Keratinocyte (primary cell): ENCODE data around the gene LAMA2. TPM values are rescaled to one million over a fixed set of nuclear protein-coding genes. Genes with fewer than 3 reads are reported as not detected.

Experiments used
- DNase-seq: peaks from one replicate; pipeline ENCODE4 v3.0.0-alpha.2; 2011; ENCODE audit warnings: low read depth, missing footprints, low spot score
- FAIRE-seq: peaks from 2 replicates; lab custom pipeline; 2011; peaks lifted over from hg19 to GRCh38; lab: Jason Lieb, UNC
- H2AFZ ChIP-seq: 2 replicates; pipeline ENCODE4 v1.6.0; 2012; ENCODE audit warnings: low read length, control low read depth, inconsistent platforms; ENCODE audit not compliant: control insufficient read depth
- H3K27ac ChIP-seq: 2 replicates; pipeline ENCODE4 v1.5.1; 2011; ENCODE audit warnings: low read length; ENCODE audit not compliant: control insufficient read depth, insufficient read depth
- H3K27me3 ChIP-seq: 3 replicates; pipeline ENCODE4 v1.6.0; 2011; ENCODE audit warnings: low read length; ENCODE audit not compliant: control insufficient read depth, insufficient read depth; ENCODE audit errors: extremely low read depth
- H3K36me3 ChIP-seq, 2 experiments: 2 replicates in 1 of 2; 3 replicates in 1 of 2; pipeline ENCODE4 v1.5.1; 2011; ENCODE audit warnings: low read length in 2 of 2, mild to moderate bottlenecking in 1 of 2; ENCODE audit not compliant: control insufficient read depth in 2 of 2, insufficient read depth in 2 of 2; ENCODE audit errors: extremely low read depth in 1 of 2
- H3K4me1 ChIP-seq: 3 replicates; pipeline ENCODE4 v1.5.1; 2011; ENCODE audit warnings: low read length; ENCODE audit not compliant: control insufficient read depth, insufficient read depth; ENCODE audit errors: extremely low read depth
- H3K4me2 ChIP-seq: 3 replicates; pipeline ENCODE4 v1.6.0; 2011; ENCODE audit warnings: low read depth, low read length; ENCODE audit not compliant: control insufficient read depth, insufficient read depth; ENCODE audit errors: extremely low read depth
- H3K4me3 ChIP-seq, 3 experiments: fragments of 200-600 bp in 1 of 3; sonication (generic) in 1 of 3; 2 replicates in 2 of 3; 3 replicates in 1 of 3; pipeline ENCODE4 v1.5.1; 2011 to 2016; ENCODE audit warnings: low read length in 3 of 3, mild to moderate bottlenecking in 3 of 3, control low read depth in 2 of 3, inconsistent platforms in 1 of 3, low read depth in 1 of 3, mixed read lengths in 1 of 3, mixed run types in 1 of 3, moderate library complexity in 1 of 3; ENCODE audit not compliant: control insufficient read depth in 2 of 3, insufficient read depth in 2 of 3; ENCODE audit errors: extremely low read depth in 1 of 3
- H3K79me2 ChIP-seq: 2 replicates; pipeline ENCODE4 v1.6.0; 2012; ENCODE audit warnings: low read length; ENCODE audit not compliant: control insufficient read depth, insufficient read depth
- H3K9ac ChIP-seq: 3 replicates; pipeline ENCODE4 v1.6.0; 2011; ENCODE audit warnings: low read length; ENCODE audit not compliant: control insufficient read depth, insufficient read depth; ENCODE audit errors: extremely low read depth
- H3K9me1 ChIP-seq: 3 replicates; pipeline ENCODE4 v1.6.0; 2011; ENCODE audit warnings: low read length; ENCODE audit not compliant: control insufficient read depth, insufficient read depth; ENCODE audit errors: extremely low read depth
- H3K9me3 ChIP-seq: 2 replicates; pipeline ENCODE4 v1.5.1; 2012; ENCODE audit warnings: low read depth, low read length; ENCODE audit not compliant: control insufficient read depth
- H4K20me1 ChIP-seq: 3 replicates; pipeline ENCODE4 v1.6.0; 2011; ENCODE audit warnings: low read length; ENCODE audit not compliant: control insufficient read depth, insufficient read depth; ENCODE audit errors: extremely low read depth
- EZH2 ChIP-seq: IDR thresholded peaks from one replicate; pipeline ENCODE4 v1.6.1; 2012; ENCODE audit warnings: inconsistent platforms, mild to moderate bottlenecking, low read length, moderate library complexity
- dilution Hi-C: fragments of 300-500 bp; cut with MboI; formaldehyde crosslinking; loops from one replicate; pipeline ENCODE4 v1.7.0; 2020; ENCODE audit warnings: low sequenced_read_pairs; ENCODE audit not compliant: extremely low pct_ligation_motif_present
- polyA plus RNA-seq, 5 experiments: library from polyadenylated mRNA; depleted of rRNA in 3 of 5; stranded (reverse) in 3 of 5; stranded (forward) in 1 of 5; unstranded in 1 of 5; fragments of >200 nt; gene quantifications; 1 replicate in 1 of 5; 2 replicates in 3 of 5; 3 replicates in 1 of 5; pipeline versions ENCODE4 v1.2.1 to v1.2.3, GENCODE V29; 2011 to 2012; ENCODE audit warnings: missing spikeins in 2 of 5, low read depth in 1 of 5, low replicate concordance in 1 of 5
- TF ChIP-seq, protein P1 (sequence below), 3 experiments: IDR thresholded peaks in 1 of 3; conservative IDR thresholded peaks in 1 of 3; optimal IDR thresholded peaks in 1 of 3; 2 replicates in 2 of 3; 3 replicates in 1 of 3; pipeline versions ENCODE3 to v1.5.1; 2011; ENCODE audit warnings: low read length in 3 of 3, mild to moderate bottlenecking in 3 of 3, moderate library complexity in 2 of 3, control low read depth in 1 of 3, inconsistent platforms in 1 of 3; ENCODE audit not compliant: insufficient read depth in 2 of 3; ENCODE audit errors: extremely low read depth in 1 of 3

The LAMA2 gene
- polyA plus RNA-seq, 1 donor (not counting 4 experiments of a cell fraction or from before 2014, with no cell fraction given), result 1.4 TPM

DNA sequence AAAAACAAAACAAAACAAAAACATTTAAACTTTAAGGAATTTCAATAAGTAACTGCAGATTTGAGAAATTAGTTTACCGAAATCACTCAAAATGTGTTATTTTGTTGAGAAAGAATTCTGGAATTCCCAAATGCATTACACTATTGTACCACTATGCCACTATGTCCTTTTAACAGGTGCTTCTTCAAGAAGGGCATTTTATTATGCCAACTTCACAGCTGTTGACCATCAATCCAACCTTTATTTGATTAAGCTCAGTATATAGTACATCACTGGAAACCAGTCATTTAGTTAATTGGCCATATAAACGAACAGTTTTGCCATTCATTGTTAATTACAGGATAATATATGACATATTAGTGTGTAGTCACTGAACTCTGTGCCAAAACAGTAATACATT is 605.4 kb downstream of the LAMA2 start:
- Histone ChIP-seq H3K27me3 (no peaks in the 10 kb centered on the region), H2AFZ (no peak overlapping the region), H3K4me3 (no peak overlapping the region), H3K4me1 (peaks cover 42% of the 10 kb centered on the region), H3K4me2 (no peak overlapping the region), H3K79me2 (no peaks in the 10 kb centered on the region), H3K9me1 (no peaks in the 10 kb centered on the region), H3K27ac (no peak overlapping the region), H3K36me3 (no peaks in the 10 kb centered on the region), H3K9ac (no peak overlapping the region), H4K20me1 (no peaks in the 10 kb centered on the region), H3K9me3 (no peaks in the 10 kb centered on the region)
- FAIRE-seq, result no peak
- TF ChIP-seq, protein P1, sequence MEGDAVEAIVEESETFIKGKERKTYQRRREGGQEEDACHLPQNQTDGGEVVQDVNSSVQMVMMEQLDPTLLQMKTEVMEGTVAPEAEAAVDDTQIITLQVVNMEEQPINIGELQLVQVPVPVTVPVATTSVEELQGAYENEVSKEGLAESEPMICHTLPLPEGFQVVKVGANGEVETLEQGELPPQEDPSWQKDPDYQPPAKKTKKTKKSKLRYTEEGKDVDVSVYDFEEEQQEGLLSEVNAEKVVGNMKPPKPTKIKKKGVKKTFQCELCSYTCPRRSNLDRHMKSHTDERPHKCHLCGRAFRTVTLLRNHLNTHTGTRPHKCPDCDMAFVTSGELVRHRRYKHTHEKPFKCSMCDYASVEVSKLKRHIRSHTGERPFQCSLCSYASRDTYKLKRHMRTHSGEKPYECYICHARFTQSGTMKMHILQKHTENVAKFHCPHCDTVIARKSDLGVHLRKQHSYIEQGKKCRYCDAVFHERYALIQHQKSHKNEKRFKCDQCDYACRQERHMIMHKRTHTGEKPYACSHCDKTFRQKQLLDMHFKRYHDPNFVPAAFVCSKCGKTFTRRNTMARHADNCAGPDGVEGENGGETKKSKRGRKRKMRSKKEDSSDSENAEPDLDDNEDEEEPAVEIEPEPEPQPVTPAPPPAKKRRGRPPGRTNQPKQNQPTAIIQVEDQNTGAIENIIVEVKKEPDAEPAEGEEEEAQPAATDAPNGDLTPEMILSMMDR (optimal IDR thresholded peaks at IDR 0.05 in 1 of 3, IDR thresholded peaks at IDR 0.05 in 1 of 3, conservative IDR thresholded peaks at IDR 0.05 in 1 of 3; ENCODE audit: extremely low read depth in 1 of 3, insufficient read depth in 2 of 3, low read length in 3 of 3), result no peak
- no peak for TF ChIP-seq EZH2
- no peak for DNase-seq
- dilution Hi-C loops, result no loop called here

- dilution Hi-C loops, result no loop called here
- H3K79me2 ChIP-seq, result no peaks in the 10 kb centered on the region
- no peaks in the 10 kb centered on the region for H3K9me1 ChIP-seq
- DNase-seq, result no peak
- H3K9ac ChIP-seq, result no peak overlapping the region
- H3K36me3 ChIP-seq, result no peaks in the 10 kb centered on the region
- no peak for TF ChIP-seq EZH2
- TF ChIP-seq, protein P1 (optimal IDR thresholded peaks at IDR 0.05 in 1 of 3, IDR thresholded peaks at IDR 0.05 in 1 of 3, conservative IDR thresholded peaks at IDR 0.05 in 1 of 3; ENCODE audit: extremely low read depth in 1 of 3, insufficient read depth in 2 of 3, low read length in 3 of 3), result no peak
- H2AFZ ChIP-seq, result peak overlapping the region; percentile 41
- no peaks in the 10 kb centered on the region for H3K9me3 ChIP-seq
- H4K20me1 ChIP-seq, result no peaks in the 10 kb centered on the region
- peak overlapping the region; percentile 100 for H3K27ac ChIP-seq
- FAIRE-seq, result no peak
- H3K4me1 ChIP-seq, result peaks cover 51% of the 10 kb centered on the region
- no peak overlapping the region for H3K4me2 ChIP-seq
- H3K4me3 ChIP-seq, result no peak overlapping the region
- no peaks in the 10 kb centered on the region for H3K27me3 ChIP-seq
Observed at GRCh38 chr6:129489215-129489765, 606.4 kb downstream of the LAMA2 start.
